ENCODE results near the gene UTS2R.
A peak's percentile ranks its signal among the peaks of the same experiment; 100 is the strongest.

The UTS2R gene

GRCh38 chr17:82391496-82392066 is 20.0 kb downstream of the UTS2R start:
- TF ChIP-seq CTCF (IDR thresholded peaks at IDR 0.05) = no peak
- intact Hi-C loops (cut with DNase I; ENCODE audit: low total_unique reads) = no loop called here
- Histone ChIP-seq H3K9me3 (no peaks in the 10 kb centered on the region), H3K4me1 (peaks cover 0 to 8% (median 3%) of the 10 kb centered on the region in 4 donors), H3K27me3 (peaks cover 0 to 8% of the 10 kb centered on the region in 2 donors), H3K4me3 (no peak overlapping the region), H3K27ac (no peak overlapping the region), H3K36me3 (peaks cover 5 to 52% (median 32%) of the 10 kb centered on the region in 3 donors)
- DNase-seq = no peak

- no peak for TF ChIP-seq CTCF (IDR thresholded peaks at IDR 0.05)
- Histone ChIP-seq H3K4me1 (peaks cover 0 to 1% (median 0%) of the 10 kb centered on the region in 4 donors), H3K36me3 (peaks cover 5 to 56% (median 33%) of the 10 kb centered on the region in 3 donors), H3K27me3 (no peaks in the 10 kb centered on the region), H3K27ac (no peak overlapping the region), H3K4me3 (no peak overlapping the region), H3K9me3 (no peaks in the 10 kb centered on the region)
- intact Hi-C loops (cut with DNase I; ENCODE audit: low total_unique reads) = no loop called here
- DNase-seq = no peak
These were observed 20.8 kb downstream of the UTS2R start for GRCh38 chr17:82392209-82392920.

GRCh38 chr17:82392941-82393340 is 21.4 kb downstream of the UTS2R start:
- Histone ChIP-seq H3K36me3 (peaks cover 5 to 61% (median 39%) of the 10 kb centered on the region in 3 donors), H3K27me3 (no peaks in the 10 kb centered on the region), H3K4me3 (no peak overlapping the region), H3K9me3 (no peaks in the 10 kb centered on the region), H3K27ac (no peak overlapping the region), H3K4me1 (no peaks in the 10 kb centered on the region)
- no peak for DNase-seq
- TF ChIP-seq CTCF (IDR thresholded peaks at IDR 0.05) = no peak
- intact Hi-C loops (cut with DNase I; ENCODE audit: low total_unique reads) = no loop called here

- Histone ChIP-seq H3K27ac (no peak overlapping the region), H3K4me3 (no peak overlapping the region), H3K27me3 (no peaks in the 10 kb centered on the region), H3K36me3 (peaks cover 5 to 64% (median 41%) of the 10 kb centered on the region in 3 donors), H3K4me1 (peaks cover 0 to 5% (median 4%) of the 10 kb centered on the region in 4 donors), H3K9me3 (no peaks in the 10 kb centered on the region)
- intact Hi-C loops (cut with DNase I; ENCODE audit: low total_unique reads) = no loop called here
- TF ChIP-seq CTCF (IDR thresholded peaks at IDR 0.05) = no peak
- DNase-seq = no peak
These were observed 22.7 kb downstream of the UTS2R start for GRCh38 chr17:82394278-82394677.

- H3K27me3 ChIP-seq = no peaks in the 10 kb centered on the region
- H3K9me3 ChIP-seq = no peaks in the 10 kb centered on the region
- peaks cover 0 to 10% (median 7%) of the 10 kb centered on the region in 4 donors for H3K4me1 ChIP-seq
- no peak overlapping the region for H3K27ac ChIP-seq
- peak in 1 of 2 donors; percentile 46 for DNase-seq
- no peak for TF ChIP-seq CTCF (IDR thresholded peaks at IDR 0.05)
- intact Hi-C loops (cut with DNase I; ENCODE audit: low total_unique reads) = no loop called here
- peaks cover 5 to 58% (median 48%) of the 10 kb centered on the region in 3 donors for H3K36me3 ChIP-seq
- H3K4me3 ChIP-seq = no peak overlapping the region
These were observed 25.3 kb downstream of the UTS2R start for GRCh38 chr17:82396601-82397435.
